NCI-H1694 (cell line): ENCODE data around the gene CEBPG.

Experiments
- DNase-seq: peaks from one replicate; lab custom pipeline; 2025; lab: John Stamatoyannopoulos, UW

CEBPG gene

DNA sequence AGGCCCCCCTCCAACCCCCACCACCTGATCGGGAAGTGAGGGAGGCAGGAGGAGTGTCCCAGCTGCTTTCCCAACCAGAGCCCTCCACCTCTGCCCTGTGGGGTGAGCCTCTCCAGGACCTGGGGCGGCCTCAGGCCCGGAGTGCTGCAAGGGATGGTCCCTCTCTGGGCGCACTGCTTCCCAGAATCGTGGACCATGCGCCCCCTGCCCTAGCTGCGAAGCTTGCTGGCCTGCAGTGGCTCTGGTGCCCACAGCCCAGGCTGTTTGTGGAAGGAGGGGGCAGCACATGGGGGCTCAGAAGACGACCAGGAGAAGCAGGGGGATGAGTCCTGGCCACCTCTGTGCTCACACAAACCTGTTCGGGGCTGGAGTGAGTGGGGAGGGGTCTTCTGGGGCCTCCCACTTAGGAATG lies 33.6 kb downstream of the CEBPG start:
- DNase-seq: no peak

DNA sequence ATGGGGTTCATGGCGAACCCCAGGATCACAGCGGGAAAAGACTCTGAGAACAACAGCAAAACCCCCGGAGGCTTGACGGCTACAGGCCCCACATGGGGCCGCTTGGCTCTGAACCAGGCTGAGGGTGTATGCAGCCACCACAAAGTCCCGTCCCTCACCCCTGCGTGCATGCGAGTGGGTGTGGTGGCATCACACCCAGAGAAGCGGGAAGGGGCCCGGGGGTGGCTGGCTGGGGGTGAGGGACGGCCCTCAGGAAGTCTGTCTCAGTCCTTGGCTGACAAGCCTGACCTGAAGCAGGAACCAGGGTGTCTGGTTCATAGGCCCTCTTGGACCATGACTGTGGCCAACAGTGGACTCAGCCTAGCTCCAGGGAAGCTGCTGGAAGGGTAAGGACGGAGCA lies 34.2 kb downstream of the CEBPG start:
- DNase-seq: no peak

DNA sequence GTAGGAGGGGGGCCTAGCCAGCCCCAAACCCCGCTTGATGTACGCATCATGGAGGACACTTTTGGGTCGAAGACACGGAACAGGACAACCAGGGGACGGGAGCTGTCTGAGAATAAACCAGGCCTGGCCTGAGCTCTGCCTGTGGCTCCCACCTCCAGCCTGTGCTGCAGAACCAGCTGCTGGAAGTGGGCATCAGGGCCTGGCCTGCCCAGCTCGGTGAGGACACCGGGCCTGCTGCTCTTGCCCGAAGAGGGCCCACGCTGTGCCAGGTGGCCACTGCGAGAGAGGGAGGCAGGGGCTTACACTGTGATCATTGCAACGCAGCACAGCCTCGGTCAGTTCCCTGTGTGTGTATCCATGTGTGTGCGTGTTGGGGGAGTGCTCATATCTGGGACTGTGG lies 34.6 kb downstream of the CEBPG start:
- DNase-seq: no peak

DNA sequence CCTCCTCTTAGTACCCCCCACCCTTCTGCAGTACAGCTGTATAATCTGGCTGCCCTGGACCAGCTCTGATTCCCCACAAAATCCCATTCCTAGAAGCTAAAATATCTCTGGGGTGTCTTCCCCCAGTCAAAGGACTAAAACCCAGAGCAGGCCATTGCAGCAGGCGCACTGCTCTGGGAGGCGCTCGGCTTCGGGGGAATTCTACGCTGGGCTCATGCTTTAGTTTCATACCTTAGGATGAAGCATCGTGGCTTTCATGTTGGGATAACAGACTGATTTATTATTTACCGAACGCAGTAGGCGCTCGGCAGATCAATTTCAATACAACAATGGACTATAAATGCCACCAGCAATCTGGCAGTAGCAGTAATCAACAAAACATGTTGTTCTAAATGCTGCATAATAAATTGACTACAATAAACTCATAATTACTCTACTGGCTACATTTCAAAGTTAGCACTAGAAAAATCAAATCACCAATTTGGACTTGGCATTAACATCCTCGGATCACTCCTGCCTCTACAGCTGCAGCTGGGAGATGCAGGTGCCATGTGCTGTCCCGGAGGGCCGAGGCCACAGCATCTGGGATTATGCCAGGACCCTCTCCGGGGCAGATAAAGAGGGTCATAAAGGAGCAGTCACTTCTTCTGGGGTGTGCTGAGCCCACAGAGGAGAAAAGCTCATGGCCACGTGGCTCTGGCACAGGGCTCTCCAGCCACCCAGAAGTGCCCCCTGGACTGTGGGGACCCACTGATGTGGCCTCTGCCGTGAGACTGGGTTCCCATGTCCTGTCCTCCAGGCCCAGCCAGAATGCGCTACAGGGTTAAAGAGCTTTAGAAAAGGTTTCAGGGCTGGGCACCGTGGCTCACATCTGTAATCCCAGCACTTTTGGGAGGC lies 35.3 kb downstream of the CEBPG start:
- DNase-seq: no peak

DNA sequence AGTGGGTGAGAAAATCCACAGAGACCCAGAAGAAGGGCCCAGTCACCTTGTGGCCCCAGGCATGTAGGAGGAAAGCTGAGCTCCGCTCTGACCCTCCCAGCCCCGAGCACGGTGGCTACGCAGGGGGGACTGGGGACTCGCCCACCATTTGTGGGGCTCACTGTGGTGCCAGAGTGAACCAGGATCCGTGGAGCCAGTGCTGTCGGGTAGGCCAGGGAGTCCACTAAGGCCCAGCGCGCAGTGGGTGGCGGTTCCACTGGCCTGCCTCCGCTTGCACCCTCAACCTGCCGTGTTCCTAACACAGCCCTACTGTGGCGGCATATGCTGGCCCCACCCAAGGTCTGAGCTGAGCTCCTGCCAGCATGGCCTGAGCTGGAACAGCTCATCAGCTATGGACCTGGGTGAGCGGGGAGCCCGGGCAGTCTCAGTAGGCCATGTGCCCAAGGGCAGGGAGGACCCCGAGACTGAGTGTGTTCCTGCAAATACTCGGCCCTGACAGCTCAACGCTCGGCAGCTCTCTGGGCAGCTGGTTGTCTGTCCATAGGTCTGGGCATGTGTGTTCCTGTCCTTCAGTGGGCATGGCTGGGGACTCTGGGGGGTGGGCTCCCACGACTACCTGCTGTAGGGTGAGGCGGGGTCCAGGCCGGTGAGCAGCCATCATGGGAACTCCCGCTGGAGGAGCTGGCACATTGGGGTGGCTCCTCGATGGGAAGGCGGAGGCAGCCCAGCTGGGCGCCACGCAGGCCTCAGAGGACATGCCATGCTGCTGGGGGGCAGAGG lies 36.6 kb downstream of the CEBPG start:
- DNase-seq: no peak

DNA sequence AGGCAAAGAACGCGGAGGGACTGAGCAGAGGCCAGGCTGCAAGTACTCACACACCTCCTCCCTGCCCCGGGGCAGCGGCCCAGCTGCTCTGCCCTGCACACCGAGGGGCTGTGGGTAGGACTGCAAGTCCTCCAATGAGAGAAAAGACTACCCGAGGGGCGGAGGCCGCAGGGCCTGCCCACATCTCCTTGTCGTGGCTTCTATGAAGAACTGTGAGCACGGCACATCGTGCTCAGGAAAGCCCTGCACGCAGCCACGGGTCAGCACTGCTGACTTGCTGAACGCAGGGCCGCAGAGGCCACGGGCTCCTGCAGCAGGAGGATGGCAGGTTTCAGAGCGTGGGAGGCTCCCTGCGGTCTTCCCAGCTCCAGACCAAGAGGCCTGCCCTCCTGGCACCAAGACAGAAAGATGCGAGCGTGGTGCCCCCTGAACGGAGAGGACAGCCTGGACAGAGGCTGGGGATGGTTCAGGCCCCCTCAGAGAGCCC lies 37.4 kb downstream of the CEBPG start:
- no peak for DNase-seq

DNA sequence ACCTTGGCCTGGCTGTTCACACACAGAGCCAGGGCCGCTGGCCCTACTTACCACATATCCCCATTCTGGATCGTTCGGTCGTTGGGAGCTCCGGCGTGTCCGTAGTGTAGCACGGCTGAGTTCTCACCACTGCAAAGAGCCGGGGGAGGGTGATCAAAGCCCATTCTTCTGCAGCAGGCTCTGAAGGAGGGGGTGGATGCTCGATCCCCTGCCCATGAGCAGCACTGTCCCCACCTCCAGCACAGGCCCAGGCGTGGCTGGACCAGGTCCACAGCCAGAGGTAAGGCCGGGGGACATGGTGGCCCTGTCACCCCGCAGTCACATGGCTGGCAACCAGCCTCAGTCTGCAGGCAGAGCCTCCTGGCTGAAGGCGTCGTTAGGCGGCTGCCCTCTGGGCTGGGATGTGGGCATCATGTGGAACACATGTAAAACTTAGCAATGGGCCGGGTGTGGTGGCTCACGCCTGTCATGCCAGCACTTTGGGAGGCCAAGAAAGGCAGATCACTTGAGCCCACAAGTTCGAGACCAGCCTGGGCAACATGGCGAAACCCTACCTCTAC lies 38.2 kb downstream of the CEBPG start:
- DNase-seq: no peak

DNA sequence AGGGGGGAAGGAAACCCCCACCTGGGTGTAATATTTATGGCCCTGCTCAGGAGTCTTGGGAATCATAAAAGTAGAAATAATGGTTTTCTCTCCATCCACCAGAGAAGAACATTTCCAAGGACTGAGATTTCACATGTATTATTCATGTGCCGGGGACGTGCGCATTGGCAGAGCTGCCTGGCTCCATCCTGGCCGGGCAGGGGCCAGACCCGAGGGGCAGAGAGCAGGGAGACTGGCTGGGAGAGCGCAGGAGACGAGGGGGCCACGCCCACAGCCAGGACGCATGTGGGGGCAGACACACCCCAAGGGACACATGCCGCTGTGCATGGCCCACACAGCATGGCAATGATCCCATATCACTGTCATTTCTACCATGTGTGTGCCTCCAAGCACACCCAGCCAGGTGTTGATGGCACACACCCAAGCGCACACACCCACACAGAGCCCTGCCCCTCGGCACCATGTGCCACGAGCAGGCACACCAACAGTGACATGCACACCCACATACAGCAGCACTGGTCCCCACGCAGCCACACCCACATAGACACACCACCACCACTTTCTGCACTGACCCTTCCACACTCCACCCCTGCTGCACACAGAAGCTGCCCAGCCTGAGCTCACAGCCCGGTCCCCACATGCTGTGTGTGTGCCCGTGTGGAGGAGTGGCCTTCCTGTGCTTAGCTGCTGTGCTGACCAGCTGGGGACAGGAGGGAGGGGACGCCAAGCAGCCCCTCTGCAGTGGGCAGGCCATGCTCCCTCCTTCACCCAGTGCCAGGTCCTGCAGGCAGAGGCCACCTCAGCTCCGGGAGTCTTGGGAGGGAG lies 39.3 kb downstream of the CEBPG start:
- DNase-seq: no peak

DNA sequence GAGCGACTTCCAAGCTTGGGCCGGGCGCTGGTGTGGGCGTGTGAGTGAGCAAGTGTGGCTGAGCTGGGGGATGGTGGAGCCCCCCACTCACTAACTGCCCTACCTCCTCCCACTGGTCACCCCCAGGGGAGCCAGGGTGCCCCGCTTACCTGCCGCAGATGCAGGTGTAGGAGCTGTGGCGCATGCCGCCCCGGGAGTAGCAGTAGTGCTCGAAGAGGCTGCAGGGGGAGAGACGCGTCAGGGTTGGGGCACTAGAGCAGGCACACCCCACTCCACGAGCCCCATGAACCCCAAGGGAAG lies 39.9 kb downstream of the CEBPG start:
- no peak for DNase-seq

DNA sequence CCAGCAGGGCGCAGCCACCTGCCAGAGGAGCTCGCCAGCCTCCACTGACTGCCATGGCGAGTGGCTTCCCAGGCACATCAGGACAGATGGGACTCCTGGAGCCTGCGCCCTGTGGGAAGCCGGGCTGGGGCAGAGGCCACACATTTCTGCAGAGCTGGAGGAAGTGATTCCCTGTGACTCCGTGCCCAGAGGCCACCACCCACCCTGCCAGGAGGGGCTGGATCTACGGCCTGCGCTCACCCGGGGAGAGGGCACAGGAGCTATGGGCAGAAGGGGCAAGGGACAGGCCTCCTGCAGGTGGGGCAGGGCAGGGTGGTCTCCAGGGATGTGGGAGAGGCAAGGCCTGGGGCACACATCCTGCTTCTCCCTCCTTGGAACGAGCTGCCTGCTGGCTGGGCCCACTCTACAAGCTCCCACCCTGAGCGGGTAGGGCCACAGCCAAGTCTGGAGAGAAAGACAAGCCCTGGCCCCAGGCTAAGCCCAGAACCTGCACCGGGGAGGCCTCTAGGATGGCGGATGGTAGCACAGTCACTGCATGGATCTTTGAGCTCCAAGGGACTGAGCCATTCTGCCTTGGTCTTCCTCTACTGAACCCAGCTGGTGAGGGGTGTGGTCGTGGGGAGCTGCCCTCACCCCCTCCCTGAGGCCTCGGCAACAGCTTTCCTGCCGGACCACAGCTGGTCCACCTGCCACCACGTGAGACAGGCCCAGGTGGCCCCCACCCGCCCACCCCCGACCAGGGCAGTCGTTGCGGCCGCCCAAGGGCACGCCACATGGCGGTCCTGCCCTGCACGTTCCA lies 40.6 kb downstream of the CEBPG start:
- DNase-seq: no peak

DNA sequence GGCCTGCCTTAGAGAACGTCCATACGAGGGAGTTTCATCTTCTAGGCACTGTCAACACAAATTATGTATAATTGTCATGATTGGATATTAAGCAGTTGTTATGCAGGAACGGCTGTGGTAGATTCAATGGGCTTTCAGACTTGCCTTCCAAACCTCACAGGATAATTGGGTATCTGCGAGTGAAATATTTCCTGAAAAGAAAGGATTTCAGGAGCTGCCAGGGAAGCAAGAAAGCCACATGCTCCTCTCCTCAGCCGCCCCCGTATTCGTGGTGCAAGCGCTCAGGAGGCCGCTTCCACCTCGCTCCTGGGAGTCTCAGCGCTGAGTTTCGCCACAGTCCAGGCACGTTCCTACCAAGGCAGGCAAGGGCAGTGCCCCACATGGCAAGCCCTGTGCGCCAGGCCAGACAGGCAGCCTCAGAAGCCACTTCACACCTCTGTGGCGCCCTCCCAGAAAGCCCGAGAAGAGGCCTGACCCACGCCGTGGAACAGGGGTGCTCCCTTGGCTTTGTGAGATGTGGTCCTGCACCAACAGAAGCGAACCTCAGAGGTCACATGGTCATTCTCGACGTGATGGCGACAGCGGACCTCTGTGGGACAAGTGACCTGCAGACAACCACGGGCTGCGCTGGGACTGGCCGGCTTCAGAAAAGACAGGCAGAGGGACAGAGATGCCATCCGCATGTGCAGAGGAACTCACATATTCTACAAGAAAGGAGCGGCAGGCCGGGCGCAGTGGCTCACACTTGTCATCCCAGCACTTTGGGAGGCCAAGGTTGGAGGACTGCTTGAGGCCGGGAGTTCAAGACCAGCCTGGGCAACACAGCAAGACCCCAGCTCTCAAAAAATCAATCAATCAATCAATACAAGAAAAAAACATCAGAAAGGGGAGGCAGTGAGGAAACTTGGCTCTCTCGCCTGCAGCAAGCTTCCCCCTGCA lies 41.4 kb downstream of the CEBPG start:
- no peak for DNase-seq

DNA sequence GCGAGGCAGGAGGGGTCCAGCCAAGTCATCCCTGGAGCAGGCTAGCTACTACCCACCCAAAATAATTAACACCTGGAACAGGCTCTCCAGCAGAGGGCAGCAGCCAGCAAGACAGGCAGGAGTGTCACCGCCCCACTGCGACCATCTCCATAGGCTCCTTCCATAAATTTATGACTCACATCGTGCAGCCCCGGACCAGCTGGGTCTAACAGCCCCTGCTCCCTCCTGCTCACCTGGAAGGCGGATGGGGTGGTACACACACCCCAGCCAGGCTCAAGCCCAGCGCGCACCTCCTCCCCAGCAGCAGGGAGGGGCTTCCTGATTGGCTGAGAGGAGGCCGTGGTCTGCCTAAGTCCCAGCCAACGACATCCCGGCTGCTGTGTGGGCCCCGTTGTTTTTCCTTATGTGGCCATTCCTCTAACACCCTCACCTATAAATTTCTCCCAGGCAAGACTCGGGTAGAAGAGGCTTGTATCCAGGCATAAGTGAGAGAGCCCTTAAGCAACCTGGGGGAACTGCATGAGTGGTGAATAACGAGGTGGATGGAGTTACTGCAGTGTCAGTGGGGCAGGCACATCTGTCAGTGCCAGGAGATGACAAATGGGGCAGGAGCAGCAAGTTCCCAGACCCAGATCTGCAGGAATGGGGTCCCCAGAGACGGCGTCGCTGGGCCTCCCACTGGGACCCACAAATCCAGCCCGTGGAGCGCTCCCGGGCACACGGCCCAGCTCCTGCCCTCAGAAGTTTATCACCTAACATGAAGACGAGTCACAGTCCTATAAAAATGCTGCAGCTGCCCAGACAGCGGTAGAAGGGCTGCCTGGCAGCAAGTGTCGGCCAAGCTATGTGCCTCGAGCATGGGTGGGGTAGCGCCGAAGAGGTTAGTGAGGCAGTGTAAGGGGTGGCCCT lies 43.1 kb downstream of the CEBPG start:
- peak; percentile 80 for DNase-seq

DNA sequence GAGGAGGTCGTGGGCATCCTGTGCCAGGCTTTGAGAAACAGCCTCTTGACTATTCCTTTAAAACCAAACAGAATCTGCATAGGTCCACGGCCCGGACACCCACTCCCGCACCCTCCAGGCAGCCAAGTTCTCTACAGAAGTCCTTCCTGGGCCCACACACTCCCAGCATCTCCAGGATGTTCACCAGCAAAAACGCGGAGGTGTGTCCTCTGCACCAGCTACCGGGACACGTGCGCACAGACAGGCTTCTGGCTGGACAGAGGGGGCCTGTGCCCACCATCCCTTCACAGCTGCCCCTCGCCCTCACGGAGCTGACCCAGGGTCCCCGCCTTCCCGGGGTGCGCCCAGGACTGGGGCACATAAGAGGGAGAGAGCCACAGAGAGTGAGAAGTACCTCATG lies 44.2 kb downstream of the CEBPG start:
- no peak for DNase-seq

DNA sequence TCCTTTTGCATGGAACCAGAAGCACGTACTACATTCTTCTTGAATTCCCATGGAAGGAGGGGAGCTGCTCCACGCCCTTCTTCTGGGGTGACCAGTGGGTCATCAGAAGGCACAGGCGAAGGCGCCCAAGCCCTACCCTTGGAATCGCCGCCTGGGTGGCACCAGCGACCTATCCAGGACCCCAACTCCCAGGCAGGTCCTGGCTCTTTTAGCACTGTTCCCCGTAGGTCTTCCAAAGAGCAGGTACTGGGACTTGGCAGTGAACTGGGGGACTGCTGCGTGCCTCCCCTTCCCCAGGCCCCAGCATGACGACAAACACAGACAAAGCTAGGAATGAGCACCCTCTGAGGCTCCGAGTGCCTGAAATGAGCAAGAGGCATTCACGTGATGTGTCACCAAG lies 45.0 kb downstream of the CEBPG start:
- no peak for DNase-seq

DNA sequence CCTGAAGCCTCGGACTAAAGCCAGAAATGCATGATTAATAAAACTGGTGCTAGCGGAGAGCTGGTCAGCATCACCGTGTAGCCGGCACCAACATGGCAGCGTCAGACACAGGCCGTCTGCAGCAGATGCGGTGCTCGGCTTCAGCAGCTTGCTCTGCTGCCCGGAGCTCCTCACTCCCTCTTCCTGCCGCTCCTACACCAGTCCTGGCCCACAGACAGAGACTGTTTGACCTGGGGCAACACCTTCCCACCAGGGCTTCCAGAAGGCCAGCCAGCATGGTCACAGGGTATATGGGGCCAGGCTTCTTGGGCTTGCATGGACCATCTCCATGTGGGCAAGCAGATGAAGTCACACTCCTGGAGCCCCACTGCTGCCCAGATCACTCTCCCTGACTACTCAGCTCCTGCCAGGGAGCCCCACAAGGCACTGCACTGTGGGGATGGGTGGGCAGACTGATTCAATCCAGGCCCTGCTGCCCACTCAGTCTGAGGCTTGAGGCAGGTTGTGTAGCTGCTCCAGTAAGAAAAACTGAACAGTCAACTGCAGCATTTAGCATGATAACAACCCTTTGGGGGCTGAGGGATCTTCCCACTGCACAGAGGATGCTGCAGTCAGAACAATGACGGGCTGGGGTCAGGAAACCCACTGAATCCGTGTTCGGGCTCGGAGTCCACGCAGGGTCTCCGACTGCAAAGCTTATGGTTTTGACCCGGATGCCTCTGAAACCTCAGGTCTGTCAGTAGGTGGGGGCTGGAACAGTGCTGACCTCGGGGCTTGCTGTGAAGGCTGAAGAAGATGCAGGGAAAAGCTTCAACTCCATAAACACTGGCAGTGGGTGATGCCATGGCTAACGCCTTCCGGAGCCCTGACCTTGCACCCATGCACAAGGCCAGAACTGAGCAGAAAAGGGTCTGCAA lies 45.6 kb downstream of the CEBPG start:
- DNase-seq: no peak

DNA sequence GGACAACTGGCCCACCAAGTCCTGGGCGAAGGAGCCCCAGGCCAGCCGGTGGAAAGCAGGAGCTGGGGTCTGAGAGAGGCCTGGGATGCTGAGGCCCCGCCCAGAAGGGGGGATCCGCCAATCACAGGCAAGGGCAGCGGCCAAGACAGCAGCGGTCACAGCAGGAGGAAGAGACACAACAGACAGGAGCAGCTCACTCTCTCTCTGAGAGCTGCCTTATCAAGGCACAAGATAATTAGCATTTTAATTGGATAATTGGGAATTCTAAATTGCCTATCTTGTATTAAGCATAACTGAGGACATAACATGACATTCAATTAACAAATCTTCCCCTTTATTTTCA lies 46.2 kb downstream of the CEBPG start:
- no peak for DNase-seq

DNA sequence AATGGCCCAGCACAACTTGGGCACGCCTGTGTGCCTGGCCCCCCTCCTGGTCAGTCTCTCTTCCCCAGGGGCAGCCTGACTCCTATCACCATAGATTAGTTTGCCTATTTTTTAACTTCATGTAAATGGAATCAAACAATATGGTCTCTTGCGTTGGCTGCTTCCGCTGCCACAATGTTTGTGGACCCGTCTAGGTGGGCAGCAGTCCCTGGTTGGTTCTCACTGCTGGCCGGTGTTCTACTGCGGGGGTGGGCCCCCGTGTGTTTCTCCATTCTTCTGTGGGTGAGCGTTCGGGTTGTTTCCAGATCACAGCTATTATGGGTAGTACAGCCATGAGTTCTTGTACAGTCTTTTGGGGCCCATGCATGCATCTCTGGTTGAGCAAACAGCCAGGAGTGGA lies 47.3 kb downstream of the CEBPG start:
- no peak for DNase-seq

DNA sequence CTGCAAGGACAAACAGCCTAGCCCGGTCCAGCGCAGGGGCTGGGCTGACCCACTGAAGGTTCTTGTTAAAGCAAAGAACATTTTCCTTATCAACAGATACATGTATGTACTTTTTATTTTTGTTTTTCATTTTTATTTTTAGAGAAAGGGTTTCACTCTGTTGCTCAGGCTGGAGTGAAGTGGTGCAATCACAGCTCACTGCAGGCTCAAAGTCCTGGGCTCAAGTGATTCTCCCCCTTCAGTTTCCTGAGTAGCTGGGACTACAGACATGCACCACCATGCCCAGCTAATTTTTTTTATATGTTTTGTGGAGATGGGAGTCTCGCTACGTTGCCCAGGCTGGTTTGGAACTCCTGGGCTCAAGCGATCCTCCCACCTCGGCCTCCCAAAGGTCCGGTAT lies 47.9 kb downstream of the CEBPG start:
- no peak for DNase-seq
